NCI-H1105 treated with DMSO at 0.1 percent for 48 hours (cell line): ENCODE data around the gene EMILIN1.
"Not testable (repeated sequence)": the region's sequence is repeated elsewhere in the genome, so short reads cannot be mapped to it uniquely, and the experiment has no call there.

Source experiments
- DNase-seq: peaks from one replicate; lab custom pipeline; 2025; lab: John Stamatoyannopoulos, UW

The EMILIN1 gene

DNA sequence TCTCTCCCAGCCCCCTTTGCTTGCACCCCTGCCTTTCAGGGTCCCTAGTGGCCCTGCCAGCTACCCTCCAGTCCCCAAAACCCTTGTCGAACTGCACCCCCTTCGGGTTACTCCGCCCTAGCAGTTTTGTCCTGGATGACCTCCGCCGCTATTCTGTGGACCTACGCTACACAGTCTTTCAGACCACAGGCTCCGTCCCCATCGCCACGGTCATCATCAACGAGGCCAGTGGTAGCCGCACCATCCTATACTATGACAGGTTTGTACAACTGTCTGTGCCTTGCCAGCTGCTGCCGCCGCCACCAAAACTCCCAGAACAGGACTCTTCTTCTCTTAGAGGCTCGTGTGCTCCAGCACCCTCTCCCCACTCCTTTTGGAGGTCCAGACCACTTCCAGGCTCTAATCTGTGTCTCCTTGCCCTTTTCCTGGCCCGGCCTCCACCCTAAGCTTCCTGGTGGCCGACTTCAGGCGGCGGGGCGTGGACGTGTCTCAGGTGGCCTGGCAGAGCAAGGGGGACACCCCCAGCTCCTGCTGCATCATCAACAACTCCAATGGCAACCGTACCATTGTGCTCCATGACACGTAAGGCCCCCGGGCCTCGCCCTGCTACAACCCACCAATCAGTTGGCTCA is 16.1 kb downstream of the EMILIN1 start:
- no peak for DNase-seq

DNA sequence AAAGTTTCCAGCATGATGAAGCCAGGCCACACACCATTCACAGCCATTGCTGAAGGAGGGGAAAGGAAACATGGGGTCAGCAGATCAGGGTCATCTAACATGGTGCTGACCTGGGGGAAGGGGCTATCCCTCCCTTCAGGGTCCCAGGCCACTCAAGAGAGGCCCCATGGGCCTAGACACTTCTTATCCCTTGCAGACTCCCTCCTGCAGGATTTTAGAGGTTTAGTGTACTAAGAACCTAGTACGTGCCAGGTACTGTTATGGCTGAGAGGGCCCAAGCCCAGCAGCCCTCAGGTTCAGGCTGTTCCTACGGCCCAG is 17.0 kb downstream of the EMILIN1 start:
- no peak for DNase-seq

DNA sequence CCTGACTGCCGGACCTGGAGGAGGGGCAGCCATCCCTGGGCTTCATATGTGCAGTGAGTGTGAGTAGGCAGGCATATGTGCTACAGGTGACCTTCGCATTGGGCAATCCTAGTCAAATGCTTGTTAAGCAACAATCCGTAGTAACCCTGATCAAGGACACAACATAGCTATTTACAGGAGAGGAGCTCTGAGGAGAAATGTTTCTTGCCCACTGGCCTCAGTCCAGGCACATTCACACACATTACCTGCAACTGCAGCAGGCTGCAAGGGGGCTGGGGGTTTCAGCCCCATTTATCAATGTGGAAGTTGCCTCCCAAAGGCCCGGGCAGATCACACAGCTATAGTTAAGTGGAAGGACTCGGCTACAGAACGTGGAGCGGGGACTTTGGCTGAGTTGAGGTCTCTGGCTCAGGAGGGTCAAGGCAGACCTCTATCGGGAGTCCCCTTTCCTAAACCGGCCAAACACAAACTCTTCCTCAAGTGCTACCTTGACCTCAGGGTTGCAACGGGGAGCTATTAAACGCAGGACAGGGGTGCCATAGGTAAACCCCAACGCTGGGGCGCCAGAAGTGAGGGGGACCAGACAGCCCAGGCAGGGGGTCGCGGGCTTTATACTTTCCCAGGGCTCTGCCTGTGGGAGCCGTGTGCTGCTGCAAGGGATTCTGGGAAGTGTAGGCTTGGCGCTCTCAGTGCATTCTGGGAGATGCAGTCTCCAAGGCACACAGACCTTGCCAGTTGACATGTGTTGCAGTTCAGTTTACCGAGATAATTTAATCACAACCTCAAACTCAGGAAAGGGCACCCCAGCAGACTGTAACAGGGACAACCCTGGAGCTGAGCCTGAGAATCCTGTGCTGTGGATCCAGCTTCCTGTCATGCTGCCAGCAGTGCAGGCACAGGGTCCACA is 17.6 kb downstream of the EMILIN1 start:
- peak; percentile 34 for DNase-seq

DNA sequence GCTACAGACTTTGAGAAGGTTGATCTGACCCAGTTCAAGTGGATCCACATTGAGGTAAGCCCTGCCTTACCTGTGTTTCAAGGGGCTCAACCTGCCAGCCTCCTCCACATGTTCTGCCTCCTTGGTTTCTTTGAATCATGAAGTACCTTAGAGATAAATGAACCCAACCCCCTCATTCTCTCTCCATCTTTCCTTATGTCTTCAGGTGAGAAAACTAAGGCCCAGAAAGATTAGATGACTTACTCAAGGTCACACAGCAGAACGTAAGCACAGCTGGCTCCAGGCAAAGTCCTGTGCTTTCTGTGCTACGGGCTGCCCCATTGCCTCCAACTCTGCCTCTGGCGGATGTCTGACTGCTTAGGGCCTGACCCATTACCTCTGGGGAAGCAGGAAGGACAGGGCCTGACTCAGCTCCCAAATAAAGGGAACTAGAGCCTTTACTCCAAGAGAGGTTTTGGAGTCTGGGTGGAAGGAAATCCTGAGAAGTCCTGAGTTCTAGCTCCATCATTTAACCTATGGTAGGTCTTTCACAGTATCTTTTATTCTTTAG is 18.4 kb downstream of the EMILIN1 start:
- no peak for DNase-seq

DNA sequence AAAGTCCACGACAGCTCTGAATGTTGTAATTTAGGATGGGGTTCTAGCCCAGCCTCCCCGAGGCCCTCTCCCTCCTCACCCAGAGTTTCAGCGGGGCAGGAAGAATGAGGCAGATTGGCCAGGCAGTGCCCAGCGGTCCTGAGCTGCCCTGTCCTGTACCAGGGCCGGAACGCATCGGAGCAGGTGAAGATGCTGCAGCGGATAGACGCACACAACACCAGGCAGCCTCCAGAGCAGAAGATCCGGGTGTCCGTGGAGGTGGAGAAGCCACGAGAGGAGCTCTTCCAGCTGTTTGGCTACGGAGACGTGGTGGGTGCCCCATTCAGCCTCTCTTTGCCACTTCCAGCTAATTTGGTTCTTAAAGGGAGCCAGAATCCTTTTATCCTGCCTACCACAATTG is 18.9 kb downstream of the EMILIN1 start:
- DNase-seq: no peak

DNA sequence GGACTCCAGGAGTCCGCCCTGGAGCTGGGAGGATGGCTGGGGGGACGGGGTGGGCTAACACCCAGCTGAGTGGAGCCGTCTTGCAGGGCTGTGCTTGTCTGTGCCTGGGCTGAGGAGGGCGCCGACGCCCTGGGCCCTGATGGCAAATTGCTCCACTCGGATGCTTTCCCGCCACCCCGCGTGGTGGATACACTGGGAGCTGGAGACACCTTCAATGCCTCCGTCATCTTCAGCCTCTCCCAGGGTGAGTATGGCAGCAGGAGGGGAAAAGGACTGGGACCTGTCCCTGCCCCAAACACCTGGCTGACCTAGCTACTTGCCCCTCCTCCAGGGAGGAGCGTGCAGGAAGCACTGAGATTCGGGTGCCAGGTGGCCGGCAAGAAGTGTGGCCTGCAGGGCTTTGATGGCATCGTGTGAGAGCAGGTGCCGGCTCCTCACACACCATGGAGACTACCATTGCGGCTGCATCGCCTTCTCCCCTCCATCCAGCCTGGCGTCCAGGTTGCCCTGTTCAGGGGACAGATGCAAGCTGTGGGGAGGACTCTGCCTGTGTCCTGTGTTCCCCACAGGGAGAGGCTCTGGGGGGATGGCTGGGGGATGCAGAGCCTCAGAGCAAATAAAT is 21.0 kb downstream of the EMILIN1 start:
- no peak for DNase-seq

DNA sequence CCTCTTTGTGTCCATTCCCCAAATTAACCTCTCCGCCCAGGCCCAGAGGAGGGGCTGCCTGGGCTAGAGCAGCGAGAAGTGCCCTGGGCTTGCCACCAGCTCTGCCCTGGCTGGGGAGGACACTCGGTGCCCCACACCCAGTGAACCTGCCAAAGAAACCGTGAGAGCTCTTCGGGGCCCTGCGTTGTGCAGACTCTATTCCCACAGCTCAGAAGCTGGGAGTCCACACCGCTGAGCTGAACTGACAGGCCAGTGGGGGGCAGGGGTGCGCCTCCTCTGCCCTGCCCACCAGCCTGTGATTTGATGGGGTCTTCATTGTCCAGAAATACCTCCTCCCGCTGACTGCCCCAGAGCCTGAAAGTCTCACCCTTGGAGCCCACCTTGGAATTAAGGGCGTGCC is 21.6 kb downstream of the EMILIN1 start:
- DNase-seq: no peak

DNA sequence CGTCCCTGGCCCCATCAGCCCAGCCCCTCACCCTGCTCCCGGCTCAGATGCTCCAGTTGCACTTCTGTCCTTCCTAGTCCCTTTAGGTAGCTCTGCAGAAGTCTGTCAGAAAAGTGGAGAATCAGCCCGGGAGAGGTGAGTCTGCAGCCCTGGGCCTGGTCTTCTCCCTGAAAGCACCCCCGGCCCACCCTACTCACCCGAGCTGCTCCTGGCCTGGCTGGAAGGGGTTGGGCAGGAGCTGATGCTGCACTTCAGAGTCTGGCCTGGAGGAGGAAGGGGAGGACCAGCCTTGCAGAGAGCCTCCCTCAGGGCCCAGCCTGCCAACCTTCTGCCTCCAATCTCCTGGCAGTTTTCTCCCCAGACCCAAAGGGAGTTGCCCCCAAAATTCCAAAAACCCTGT is 23.9 kb downstream of the EMILIN1 start:
- no peak for DNase-seq

DNA sequence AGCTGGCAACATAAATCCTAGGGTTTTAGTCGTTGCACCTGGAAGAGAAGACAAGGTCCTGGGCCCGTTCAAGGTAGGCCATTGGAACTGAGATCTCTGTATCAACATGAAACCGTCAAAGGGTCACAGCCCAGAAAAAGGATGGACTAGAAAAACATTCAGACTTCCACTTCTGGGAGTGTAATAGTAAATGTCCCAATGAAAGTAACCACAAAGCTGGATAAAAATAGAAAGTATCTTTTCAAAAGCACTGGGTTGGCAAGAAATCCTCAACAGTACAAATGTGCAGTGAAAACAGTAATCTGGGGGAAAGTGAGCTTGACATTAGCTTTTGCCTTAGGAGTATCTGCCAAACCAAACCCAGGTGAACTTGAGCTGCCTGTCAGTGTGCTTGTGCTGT is 27.6 kb downstream of the EMILIN1 start:
- DNase-seq: no peak

DNA sequence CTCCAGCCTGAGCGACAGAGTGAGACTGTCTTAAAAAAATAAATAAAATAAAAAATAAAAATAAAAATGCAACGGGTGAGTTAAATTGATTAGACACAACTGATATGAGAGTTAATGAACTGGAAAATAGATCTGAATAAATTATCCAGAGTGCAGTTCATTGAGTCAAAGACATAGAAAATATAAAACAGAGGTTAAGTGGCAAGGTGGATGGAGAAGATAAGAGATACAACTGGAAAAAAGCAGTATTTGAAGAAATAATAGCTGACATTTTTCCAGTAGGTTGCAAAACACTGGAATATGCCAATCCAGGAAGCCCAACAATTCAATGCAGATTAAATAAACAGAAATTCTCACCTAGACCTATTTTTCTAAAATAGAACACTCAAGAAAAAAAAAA is 29.8 kb downstream of the EMILIN1 start:
- DNase-seq: no peak

DNA sequence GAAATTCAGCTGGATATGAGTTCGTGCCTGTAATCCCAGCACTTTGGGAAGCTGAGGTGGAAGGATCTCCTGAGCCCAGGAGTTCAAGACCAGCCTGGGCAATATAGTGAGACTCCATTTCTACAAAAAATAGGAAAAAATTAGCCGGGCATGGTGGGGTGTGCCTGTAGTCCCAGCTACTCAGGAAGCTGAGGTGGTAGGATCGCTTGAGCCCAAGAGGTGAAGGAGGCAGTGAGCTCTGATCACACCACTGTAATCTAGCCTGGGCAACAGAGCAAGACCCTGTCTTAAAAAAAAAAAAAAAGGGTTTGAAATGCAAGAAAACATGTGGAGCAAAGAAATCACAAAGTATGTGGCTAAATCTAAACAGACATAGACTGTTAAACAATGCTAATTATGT is 30.7 kb downstream of the EMILIN1 start:
- no peak for DNase-seq

DNA sequence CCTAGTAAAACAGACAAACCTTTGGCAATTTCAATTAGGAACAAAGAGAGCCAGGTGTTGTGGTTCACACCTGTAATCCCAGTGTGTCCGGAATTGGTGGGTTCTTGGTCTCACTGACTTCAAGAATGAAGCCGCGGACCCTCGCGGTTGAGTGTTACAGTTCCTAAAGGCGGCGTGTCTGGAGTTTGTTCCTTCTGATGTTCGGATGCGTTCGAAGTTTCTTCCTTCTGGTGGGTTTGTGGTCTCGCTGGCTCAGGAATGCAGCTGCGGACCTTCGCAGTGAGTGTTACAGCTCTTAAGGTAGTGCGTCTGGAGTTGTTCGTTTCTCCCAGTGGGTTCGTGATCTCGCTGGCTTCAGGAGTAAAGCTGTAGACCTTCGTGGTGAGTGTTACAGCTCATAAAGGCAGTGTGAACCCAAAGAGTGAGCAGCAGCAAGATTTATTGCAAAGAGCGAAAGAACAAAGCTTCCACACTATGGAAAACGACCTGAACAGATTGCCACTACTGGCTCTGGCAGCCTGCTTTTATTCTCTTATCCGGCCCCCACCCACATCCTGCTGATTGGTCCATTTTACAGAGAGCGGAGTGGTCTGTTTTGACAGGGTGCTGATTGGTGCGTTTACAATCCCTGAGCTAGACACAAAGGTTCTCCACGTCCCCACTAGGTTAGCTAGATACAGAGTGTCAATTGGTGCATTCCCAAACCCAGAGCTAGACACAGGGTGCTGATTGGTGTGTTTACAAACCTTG is 32.4 kb downstream of the EMILIN1 start:
- not testable (repeated sequence) for DNase-seq

DNA sequence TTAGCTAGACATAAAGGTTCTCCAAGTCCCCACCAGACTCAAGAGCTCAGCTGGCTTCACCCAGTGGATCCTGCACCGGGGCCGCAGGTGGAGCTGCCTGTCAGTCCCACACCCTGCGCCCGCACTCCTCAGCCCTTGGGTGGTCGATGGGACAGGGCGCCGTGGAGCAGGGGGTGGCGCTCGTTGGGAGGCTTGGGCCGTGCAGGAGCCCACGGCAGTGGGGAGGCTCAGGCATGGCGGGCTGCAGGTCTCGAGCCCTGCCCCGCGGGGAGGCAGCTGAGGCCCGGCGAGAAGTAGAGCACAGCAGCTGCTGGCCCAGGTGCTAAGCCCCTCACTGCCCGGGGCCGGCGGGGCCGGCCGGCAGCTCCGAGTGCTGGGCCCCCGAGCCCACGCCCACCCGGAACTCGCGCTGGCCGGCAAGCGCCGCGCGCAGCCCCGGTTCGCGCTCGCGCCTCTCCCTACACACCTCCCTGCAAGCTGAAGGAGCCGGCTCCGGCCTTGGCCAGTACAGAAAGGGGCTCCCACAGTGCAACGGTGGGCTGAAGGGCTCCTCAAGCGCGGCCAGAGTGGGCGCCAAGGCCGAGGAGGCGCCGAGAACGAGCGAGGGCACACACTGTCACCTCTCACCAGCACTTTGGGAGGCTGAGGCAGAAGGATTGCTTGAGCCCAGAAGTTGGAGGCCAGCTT is 33.1 kb downstream of the EMILIN1 start:
- DNase-seq: not testable (repeated sequence)

DNA sequence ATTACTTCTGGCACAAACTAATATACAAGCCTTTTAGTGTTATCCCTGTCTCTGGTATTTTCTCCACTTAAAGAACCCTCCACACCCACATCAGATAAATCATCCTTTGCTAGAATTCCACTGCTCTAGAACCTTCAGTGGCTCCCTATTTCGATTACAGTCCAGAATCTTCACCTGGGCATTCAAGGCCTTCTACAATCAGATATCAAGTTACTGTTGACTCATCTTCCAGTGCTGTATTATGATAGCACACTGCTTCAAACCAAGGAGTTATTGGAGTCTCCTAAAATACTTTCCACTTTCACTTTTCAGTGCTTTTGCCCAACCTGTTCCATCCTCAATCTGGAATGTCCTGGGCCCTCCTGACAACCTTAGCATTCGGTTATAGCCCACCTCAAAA is 37.1 kb downstream of the EMILIN1 start:
- DNase-seq: no peak

DNA sequence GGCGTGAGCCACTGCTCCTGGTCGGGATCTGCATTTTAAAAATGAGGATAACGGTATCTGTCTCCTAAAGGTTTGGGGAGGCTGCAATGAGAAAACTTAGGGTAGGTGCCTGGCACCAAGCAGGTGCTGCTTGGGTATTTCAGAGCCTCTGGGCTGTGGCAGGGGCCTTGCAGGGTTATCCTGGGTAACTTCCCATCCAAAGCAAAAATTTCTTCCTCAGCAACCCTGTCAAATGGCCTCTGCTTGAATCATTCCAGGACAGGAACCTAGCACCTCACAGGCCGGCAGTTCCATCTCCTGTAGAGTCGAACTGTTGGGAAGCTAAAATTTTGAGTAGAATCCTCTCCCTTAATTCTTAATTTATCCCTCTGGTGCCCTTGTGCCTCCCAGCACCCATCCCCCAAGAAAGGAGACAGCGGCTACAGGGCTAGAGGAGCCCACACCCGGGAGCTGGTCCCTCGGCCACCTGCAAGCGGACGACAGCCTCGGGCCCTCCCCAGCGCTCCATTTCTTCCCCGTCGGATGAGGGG is 39.6 kb downstream of the EMILIN1 start:
- DNase-seq: no peak

DNA sequence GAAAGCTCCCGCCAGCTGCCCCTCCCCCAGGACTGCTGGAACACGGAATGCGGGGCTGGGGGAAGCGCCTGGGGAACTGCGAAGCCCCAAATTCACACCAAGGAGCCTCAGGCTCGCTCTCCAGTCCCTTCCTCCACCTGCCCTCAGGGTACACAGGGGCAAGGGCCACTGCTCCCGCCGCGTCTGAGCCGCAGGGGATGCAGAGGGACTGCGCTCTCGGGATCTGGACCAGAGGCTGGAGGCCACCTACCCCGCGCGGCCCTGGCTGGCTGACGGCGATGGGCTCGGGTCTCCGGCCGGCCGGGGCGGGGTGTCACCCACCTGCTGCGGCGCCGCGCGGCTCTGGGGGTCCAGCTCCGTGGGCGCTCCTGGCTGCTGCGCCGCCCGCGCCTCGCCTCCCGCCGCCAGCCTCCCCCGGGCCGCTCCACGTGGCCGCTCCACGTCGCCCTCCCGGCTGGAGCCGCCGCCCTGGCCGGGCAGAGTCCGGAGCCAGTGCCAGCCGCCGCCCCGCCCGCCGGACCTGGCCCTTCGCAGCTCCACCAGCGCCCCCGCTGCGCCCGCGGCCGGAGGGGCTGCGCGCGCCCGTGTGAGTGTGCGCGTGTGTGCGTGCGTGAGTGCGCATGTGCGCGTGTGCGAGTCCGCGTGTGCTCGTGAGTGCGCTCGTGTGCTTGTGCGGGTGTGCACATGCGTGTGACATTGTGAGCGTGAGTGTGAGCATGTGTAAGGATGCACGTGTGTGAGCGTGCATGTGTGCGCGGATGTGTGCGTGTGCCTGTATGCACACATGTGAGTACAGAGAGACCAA is 40.3 kb downstream of the EMILIN1 start, which contains the start of gene CGREF1:
TSS of gene CGREF1 (minus strand) at position 604 of the 805 bp plus-strand sequence. CDS start 14,762 bp downstream, outside the sequence.
- peak; percentile 10 for DNase-seq

DNA sequence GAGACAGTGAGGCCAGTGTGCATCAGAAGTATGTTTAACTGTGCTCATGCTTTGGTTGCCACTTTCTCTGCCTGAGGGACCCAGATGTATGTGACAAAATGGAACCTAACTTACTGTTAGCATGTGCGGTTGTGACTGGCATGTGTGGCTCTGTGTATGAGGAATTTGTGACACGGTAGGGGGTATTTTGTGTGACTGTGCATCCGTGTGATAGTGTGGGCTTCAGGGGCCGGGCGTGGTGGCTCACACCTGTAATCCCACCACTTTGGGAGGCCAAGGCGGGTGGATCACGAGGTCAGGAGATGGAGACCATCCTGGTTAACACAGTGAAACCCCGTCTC is 40.9 kb downstream of the EMILIN1 start:
- DNase-seq: not testable (repeated sequence)

DNA sequence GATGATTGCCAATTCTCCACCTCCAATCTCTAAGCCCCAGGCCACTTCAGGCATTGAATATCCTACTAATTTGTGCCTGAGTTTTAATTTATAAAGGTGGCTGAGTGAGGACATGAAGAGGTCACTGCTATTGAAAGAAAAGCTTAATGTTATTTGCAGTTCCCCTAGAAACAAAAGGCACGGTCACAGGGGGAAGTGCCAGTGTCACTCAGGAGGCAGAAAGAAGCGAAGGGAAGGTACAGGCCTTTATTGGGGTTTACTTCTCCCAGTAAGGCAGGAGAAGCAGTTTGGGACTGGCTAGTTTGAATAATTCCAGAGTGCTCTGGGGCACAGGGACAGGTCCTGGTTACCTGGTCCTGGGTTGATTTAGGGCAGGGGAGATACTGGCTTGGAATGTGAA is 43.5 kb downstream of the EMILIN1 start:
- no peak for DNase-seq

DNA sequence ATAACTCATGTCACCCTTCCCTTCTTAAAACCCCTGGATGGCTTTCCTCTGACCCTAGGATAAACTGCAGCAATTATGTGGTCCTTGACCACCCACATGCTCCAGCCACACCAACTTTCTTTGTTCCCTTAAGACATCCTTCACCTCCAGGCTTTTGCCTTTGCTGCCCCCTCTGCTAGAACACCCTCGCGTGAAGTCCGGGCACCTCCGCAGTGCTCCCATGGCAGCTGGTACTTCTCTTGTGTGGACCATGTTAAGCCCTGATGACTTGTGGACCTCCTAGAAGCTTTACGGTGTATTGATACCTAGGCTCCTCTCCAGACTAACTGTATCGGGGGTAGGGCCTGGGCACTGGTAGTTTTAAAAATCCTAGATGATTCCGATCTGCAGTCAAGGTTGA is 44.4 kb downstream of the EMILIN1 start:
- DNase-seq: no peak
